ENCODE results near the gene PHLPP2.

Gene PHLPP2

GRCh38 chr16:71671165-71671564, 53.3 kb downstream of the PHLPP2 start:
- no peak for DNase-seq (ENCODE audit: low read depth in 2 of 2)

- no peak for DNase-seq (ENCODE audit: low read depth in 2 of 2)
Observed at GRCh38 chr16:71670537-71670936, 54.0 kb downstream of the PHLPP2 start.

- no peak for DNase-seq (ENCODE audit: low read depth in 2 of 2)
Observed at GRCh38 chr16:71669926-71670536, 54.5 kb downstream of the PHLPP2 start.

- no peak for DNase-seq (ENCODE audit: low read depth in 2 of 2)
Observed at GRCh38 chr16:71666928-71667707, 57.4 kb downstream of the PHLPP2 start.

GRCh38 chr16:71666264-71666663, 58.2 kb downstream of the PHLPP2 start:
- DNase-seq (ENCODE audit: low read depth in 2 of 2): no peak

- DNase-seq (ENCODE audit: low read depth in 2 of 2): no peak
Observed at GRCh38 chr16:71659471-71659870, 65.0 kb downstream of the PHLPP2 start.

- no peak for DNase-seq (ENCODE audit: low read depth in 2 of 2)
Observed at GRCh38 chr16:71658771-71659170, 65.7 kb downstream of the PHLPP2 start.

- no peak for DNase-seq (ENCODE audit: low read depth in 2 of 2)
Observed at GRCh38 chr16:71649704-71650103, 74.8 kb downstream of the PHLPP2 start.

GRCh38 chr16:71648921-71649320, 75.6 kb downstream of the PHLPP2 start:
- DNase-seq (ENCODE audit: low read depth in 2 of 2): no peak

- DNase-seq (ENCODE audit: low read depth in 2 of 2): no peak
Observed at GRCh38 chr16:71648162-71648561, 76.3 kb downstream of the PHLPP2 start.

GRCh38 chr16:71647391-71647790, 77.1 kb downstream of the PHLPP2 start:
- no peak for DNase-seq (ENCODE audit: low read depth in 2 of 2)

- DNase-seq (ENCODE audit: low read depth in 2 of 2): no peak
Observed at GRCh38 chr16:71645450-71645849, 79.1 kb downstream of the PHLPP2 start.

- DNase-seq (ENCODE audit: low read depth in 2 of 2): no peak
Observed at GRCh38 chr16:71637398-71637797, 87.1 kb downstream of the PHLPP2 start.

- DNase-seq (ENCODE audit: low read depth in 2 of 2): no peak
Observed at GRCh38 chr16:71635632-71636031, 88.9 kb downstream of the PHLPP2 start.

- DNase-seq (ENCODE audit: low read depth in 2 of 2): no peak
Observed at GRCh38 chr16:71631776-71632175, 92.7 kb downstream of the PHLPP2 start.

GRCh38 chr16:71630808-71631207, 93.7 kb downstream of the PHLPP2 start:
- DNase-seq (ENCODE audit: low read depth in 2 of 2): no peak

- no peak for DNase-seq (ENCODE audit: low read depth in 2 of 2)
Observed at GRCh38 chr16:71629278-71630016, 95.1 kb downstream of the PHLPP2 start.

- no peak for DNase-seq (ENCODE audit: low read depth in 2 of 2)
Observed at GRCh38 chr16:71628810-71629209, 95.7 kb downstream of the PHLPP2 start.

GRCh38 chr16:71627731-71628181, 96.7 kb downstream of the PHLPP2 start:
- no peak for DNase-seq (ENCODE audit: low read depth in 2 of 2)

- DNase-seq (ENCODE audit: low read depth in 2 of 2): no peak
Observed at GRCh38 chr16:71626858-71627213, 97.7 kb downstream of the PHLPP2 start.

- peak in 1 of 2 donors; percentile 11 for DNase-seq (ENCODE audit: low read depth in 2 of 2)
Observed at GRCh38 chr16:71626018-71626857, 98.3 kb downstream of the PHLPP2 start, which contains the start of gene MARVELD3. TSS of gene MARVELD3 (plus strand) at chr16:71626184. CDS start at chr16:71626230, 46 bp downstream.

Data from stimulated activated CD8-positive, alpha-beta memory T cell treated with anti-CD3 and anti-CD28 coated beads, Interleukin-2, amount 100 ng/mL, for 48 hours (primary cell).